Esophagus squamous epithelium (tissue), 4 donors: Measurements from ENCODE around the gene CLCN3.
"Not testable (repeated sequence)": the region's sequence is repeated elsewhere in the genome, so short reads cannot be mapped to it uniquely, and the experiment has no call there.

Source experiments
- POLR2A ChIP-seq, 4 donors: fragments of 450-650 bp; IDR thresholded peaks; one replicate each; pipeline ENCODE4 v1.6.1; 2017; ENCODE audit warnings: antibody characterized with exemption in 4 of 4, mild to moderate bottlenecking in 4 of 4, moderate library complexity in 3 of 4
- TF ChIP-seq, protein P1 (sequence below), 6 experiments: fragments of 450-650 bp in 4 of 6; fragments of 200-600 bp in 2 of 6; sonication (generic) in 2 of 6; IDR thresholded peaks; one replicate each; pipeline ENCODE4 v1.5.1; 2016 to 2019; ENCODE audit warnings: antibody characterized with exemption in 6 of 6, mild to moderate bottlenecking in 4 of 6, moderate library complexity in 4 of 6

DNA sequence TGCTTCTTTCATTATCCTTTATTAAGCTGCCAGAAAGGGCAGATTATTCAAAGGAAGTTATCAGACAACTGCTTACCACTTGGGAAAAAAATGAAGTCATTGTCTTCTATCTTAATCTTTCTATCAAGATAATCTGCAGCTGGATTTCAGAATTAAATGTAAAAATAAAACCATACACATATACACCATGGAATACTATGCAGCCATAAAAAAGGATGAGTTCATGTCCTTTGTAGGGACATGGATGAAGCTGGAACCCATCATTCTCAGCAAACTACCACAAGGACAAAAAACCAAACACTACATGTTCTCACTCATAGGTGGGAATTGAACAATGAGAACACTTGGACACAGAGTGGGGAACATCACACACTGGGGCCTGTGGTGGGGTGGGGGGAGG, 118.2 kb downstream of the CLCN3 start:
- TF ChIP-seq, protein P1, sequence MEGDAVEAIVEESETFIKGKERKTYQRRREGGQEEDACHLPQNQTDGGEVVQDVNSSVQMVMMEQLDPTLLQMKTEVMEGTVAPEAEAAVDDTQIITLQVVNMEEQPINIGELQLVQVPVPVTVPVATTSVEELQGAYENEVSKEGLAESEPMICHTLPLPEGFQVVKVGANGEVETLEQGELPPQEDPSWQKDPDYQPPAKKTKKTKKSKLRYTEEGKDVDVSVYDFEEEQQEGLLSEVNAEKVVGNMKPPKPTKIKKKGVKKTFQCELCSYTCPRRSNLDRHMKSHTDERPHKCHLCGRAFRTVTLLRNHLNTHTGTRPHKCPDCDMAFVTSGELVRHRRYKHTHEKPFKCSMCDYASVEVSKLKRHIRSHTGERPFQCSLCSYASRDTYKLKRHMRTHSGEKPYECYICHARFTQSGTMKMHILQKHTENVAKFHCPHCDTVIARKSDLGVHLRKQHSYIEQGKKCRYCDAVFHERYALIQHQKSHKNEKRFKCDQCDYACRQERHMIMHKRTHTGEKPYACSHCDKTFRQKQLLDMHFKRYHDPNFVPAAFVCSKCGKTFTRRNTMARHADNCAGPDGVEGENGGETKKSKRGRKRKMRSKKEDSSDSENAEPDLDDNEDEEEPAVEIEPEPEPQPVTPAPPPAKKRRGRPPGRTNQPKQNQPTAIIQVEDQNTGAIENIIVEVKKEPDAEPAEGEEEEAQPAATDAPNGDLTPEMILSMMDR (IDR thresholded peaks at IDR 0.05): not testable (repeated sequence)
- not testable (repeated sequence) for TF ChIP-seq POLR2A (IDR thresholded peaks at IDR 0.05)
